ENCODE data around the gene SLC44A5.

GRCh38 chr1:75188892-75189291 is 422.0 kb downstream of the SLC44A5 start:
- TF ChIP-seq POLR2A (IDR thresholded peaks at IDR 0.05) = no peak
- TF ChIP-seq CTCF (IDR thresholded peaks at IDR 0.05) = no peak

Data from breast epithelium (tissue), 3 donors.